NCI-H1694 treated with DMSO at 0.1 percent for 48 hours (cell line): ENCODE measurements around the gene LAMA2.

Source experiments
- DNase-seq: peaks from one replicate; lab custom pipeline; 2025; lab: John Stamatoyannopoulos, UW

The LAMA2 gene

GRCh38 chr6:129516787-129517186 lies 633.8 kb downstream of the LAMA2 start:
- DNase-seq, result no peak

GRCh38 chr6:129517288-129517687 lies 634.4 kb downstream of the LAMA2 start:
- DNase-seq, result no peak

DNA sequence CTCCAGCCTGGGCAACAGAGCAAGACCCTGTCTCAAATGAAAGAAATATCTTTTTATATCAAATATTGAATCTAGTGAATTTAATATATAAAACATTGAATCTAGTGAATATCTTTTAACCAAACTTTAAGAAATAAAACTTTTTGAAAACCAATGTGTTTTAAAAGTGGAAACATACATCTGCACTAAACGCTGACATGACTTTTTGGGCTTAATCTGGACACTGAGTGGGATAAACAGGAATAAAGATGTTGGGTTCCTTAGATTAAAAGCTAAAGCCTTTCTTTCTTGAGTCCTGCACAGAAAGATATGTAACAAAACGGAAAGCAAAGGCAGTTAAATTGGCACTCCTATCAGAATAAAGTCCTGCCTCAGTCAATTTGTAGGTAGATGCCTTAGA lies 636.8 kb downstream of the LAMA2 start:
- no peak for DNase-seq

DNA sequence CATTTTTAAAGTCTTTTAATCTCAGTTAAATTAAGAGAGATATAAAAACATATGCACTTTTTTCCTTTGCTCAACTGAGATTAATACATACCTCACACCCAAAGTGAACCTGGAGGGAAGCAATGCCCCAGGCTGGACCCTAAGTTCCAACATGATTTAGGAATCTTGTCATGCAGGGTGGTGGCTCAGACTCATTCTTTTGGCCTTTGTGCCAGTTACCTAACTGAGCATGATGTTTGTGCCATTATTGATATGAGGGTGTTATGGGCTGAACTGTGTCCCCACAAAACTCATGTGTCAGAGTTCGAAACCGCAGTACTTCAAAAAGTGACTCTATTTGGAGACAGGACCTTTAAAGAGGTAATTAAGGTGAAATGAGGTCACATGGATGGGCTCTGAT lies 639.0 kb downstream of the LAMA2 start:
- DNase-seq, result no peak

DNA sequence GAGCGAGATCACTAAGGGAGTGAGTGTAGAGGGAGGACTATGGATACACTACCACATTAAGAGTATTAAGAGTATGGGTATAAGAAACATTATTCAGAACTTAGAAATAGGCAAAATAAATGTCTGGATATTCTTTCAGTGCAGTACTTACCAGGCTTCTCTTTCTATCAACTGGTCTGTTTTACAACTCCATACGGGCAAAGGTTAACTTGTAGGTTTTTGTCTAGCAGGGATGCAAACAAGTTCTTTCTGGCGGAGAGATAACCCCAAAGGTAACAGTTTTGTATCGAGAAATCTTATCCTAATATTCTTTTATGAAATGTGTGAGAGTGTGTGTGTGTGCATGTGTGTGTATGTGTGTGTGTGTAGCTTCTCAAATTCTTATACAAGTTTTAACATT lies 640.9 kb downstream of the LAMA2 start:
- DNase-seq, result no peak

GRCh38 chr6:129525055-129525454 lies 642.1 kb downstream of the LAMA2 start:
- no peak for DNase-seq

GRCh38 chr6:129534926-129535325 lies 652.0 kb downstream of the LAMA2 start:
- DNase-seq, result no peak

DNA sequence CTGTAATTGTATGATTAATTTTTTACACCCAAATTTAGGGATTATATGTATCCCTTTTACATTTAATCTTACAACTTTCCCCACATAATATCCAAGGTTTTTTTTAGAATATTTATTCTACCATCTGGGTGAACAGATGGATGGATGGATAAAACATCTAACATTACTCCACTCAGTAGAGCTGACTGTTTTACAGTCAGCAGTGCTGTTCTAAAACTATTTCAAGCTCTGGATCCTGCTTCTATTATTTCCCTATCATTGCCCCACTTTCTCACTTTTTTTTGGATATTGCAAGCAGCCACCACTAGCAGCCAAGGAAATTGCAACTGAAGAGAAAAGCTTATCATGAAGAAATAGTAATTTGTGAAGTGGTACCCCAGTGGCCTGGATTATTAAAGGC lies 653.3 kb downstream of the LAMA2 start:
- DNase-seq, result peak; percentile 63

DNA sequence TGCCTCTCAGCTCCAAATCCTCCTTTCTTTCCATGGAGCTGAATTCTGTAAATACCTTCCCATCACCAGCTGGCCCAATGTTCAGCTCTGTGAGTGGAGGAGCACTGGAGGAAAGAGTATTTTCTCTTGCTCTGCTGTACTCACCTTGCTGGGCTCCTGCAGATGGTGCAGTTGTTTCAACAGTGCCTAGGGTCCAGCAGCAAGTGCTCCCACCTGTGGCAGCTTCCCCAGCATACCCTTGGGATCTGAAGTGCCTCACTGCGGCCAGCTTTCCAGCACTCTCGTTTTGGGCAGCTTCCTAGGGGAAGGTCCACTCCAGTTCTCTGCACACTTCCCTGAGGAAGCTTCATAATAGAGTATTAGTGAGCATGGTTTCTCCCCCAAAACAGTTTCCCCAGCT lies 656.1 kb downstream of the LAMA2 start:
- DNase-seq, result no peak

GRCh38 chr6:129542705-129543104 lies 659.8 kb downstream of the LAMA2 start:
- DNase-seq, result no peak

- no peak for DNase-seq
These were observed 661.0 kb downstream of the LAMA2 start for GRCh38 chr6:129543981-129544380.

DNA sequence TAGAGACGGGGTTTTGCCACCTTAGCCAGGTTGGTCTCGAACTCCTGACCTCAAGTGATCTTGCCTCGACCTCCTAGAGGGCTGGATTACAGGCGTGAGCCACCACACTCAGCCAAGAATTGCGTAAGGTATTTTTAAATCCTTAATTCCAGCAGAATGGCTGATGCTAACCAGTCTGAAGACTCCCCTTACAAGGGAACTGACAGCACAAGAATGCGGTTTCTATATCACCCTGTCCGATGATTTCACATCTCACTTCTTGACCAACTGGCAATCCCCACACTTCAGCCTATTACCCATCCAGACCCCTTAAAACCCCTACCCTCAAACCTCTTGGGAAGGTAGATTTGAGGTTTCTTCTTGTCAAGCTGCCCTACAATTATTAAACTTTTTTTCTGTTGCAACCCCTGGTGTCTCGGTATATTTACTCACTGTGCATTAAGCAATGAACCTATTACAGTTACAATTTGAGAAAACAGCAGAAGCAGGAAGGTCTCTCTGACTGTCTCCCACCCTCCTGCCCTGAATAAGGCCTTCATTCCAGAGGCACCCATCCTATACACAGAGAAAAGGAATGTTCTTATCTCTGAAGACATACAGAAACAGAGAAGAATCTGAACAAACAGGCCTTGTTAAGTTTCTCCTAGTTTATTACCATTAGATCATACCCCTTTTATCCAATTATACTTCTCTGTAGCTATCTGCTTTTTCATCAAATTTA lies 662.1 kb downstream of the LAMA2 start:
- DNase-seq, result no peak

DNA sequence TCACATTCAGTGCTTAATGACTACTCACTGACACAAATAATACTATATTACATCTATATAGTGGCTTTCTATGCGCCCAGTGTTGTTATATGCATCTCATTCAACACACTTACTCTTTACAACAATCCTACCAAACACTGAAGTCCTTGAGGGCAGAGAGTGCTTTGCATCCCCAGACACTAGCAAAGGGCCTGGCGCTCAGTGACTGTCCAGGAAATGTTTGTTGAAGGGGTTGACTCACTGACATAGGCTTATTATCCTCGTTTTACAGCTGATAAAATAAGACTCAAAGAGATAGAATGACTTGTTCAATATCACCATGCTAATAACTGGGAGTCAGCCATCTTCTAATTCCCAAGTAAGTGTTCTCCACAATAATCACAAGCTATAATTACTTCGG lies 663.8 kb downstream of the LAMA2 start:
- no peak for DNase-seq

DNA sequence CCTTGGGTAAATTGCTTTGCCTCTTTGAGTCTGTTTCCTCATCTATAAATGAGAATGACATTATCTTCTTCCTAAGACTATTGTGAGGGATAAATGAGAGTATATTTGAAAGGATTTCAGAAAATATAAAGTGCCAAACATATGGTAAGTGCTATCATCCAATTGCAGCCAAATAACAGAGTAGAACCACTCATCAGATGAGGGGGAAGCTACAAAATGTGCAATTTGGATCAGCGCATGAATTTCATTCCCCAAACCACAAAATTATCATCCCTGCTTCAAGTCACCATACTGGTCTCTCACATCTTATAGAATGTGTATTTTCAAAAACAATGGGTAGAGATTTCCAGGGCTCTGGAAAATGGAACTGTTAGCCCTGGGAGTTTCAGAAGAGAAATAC lies 668.5 kb downstream of the LAMA2 start:
- DNase-seq, result no peak

- DNase-seq, result no peak
These were observed 669.5 kb downstream of the LAMA2 start for GRCh38 chr6:129552413-129552812.

- no peak for DNase-seq
These were observed 672.4 kb downstream of the LAMA2 start for GRCh38 chr6:129555206-129555832.

DNA sequence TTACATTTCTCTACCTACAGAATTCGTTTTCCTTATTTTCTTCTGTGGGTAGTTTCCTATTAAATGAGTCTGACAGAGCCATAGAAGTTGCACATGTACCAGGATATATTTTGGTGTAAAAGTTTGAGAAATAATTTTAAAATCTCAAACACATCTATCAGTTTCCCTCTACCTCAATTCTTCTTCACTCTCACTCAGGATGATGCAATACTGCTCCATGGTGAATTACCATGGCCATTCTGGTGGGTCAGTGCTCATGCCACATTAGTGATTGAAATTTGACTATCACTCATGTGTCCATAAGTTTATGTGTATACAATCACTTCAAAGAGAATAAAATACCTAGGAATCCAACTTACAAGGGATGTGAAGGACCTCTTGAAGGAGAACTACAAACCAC lies 675.3 kb downstream of the LAMA2 start:
- DNase-seq, result no peak

DNA sequence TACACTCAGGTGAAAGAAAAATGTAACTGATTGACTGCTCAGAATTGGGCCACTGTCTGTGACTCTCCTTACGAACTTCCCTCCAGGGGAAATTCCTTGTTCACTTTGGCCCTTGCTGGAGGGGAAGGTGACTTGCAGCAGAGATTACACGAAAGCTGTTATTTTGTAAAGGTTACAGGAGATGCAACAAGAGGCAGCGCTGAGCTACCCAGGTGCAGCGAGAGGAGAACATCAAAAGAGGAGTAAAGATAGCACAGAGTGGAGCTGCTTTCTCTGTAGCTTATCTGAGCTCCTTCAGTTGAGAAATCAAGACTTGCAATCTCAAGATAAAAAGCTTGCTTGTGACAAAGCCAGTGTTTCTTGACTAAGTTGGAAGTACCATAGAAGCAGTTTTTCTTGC lies 682.4 kb downstream of the LAMA2 start:
- DNase-seq, result no peak

GRCh38 chr6:129565811-129566210 lies 682.9 kb downstream of the LAMA2 start:
- DNase-seq, result no peak
